OCI-LY7 (cell line): Measurements from ENCODE around the gene HS6ST3.

Experiments
- CTCF ChIP-seq: fragments of 200-600 bp; sonication (generic); conservative IDR thresholded peaks from 2 replicates; pipeline ENCODE4 v1.5.1; 2014; ENCODE audit warnings: mild to moderate bottlenecking, antibody characterized with exemption, low read length, moderate library complexity, mixed read lengths
- EZH2phosphoT487 ChIP-seq: fragments of 200-600 bp; sonication (generic); IDR thresholded peaks from 2 replicates; pipeline ENCODE4 v1.6.1; 2018; ENCODE audit warnings: low read depth, borderline replicate concordance, mild to moderate bottlenecking, mixed run types, antibody characterized with exemption, low read length, moderate library complexity, mixed read lengths

- TF ChIP-seq EZH2phosphoT487 = no peak
- no peak for TF ChIP-seq CTCF
Measured at GRCh38 chr13:96667294-96668018, 577.5 kb downstream of the HS6ST3 start.
